ENCODE data around the gene IMPA2.

DNA sequence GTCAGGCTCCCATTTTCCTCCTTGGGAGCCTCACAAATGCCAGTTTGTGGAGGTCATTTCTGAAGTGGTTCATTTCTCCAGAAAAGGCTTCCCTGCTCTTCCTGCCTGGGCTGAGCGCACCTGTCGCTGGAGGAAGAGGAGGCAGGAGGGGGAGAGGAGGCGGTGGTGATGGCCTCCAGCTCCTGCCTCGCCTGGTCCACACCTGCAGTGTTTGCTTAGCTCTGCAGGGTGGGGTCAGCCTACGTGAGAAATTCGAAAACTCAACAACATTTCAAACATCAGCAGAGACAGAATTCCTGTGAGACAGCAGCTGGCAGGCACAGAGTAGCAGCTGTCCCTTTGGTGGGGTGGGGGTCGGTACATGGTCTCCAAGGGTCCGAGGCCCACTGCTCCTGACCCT, 7.9 kb downstream of the IMPA2 start:
- TF ChIP-seq, protein P1, sequence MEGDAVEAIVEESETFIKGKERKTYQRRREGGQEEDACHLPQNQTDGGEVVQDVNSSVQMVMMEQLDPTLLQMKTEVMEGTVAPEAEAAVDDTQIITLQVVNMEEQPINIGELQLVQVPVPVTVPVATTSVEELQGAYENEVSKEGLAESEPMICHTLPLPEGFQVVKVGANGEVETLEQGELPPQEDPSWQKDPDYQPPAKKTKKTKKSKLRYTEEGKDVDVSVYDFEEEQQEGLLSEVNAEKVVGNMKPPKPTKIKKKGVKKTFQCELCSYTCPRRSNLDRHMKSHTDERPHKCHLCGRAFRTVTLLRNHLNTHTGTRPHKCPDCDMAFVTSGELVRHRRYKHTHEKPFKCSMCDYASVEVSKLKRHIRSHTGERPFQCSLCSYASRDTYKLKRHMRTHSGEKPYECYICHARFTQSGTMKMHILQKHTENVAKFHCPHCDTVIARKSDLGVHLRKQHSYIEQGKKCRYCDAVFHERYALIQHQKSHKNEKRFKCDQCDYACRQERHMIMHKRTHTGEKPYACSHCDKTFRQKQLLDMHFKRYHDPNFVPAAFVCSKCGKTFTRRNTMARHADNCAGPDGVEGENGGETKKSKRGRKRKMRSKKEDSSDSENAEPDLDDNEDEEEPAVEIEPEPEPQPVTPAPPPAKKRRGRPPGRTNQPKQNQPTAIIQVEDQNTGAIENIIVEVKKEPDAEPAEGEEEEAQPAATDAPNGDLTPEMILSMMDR (conservative IDR thresholded peaks at IDR 0.05), result no peak
- no peak for TF ChIP-seq ZFX (IDR thresholded peaks at IDR 0.05)

Data from C4-2B (cell line).